GM19025 (cell line): Measurements from ENCODE around the gene EHBP1.

ENCODE experiments used
- ATAC-seq: cut with Tn5 transposase; IDR thresholded peaks from one replicate; pipeline ENCODE4 v1.9.1; 2021; ENCODE audit warnings: mild to moderate bottlenecking, low read depth, moderate library complexity; ENCODE audit not compliant: unreplicated experiment

EHBP1 gene

GRCh38 chr2:63044362-63045327 lies 339.1 kb downstream of the EHBP1 start:
- ATAC-seq = no peak

- ATAC-seq = no peak
These were observed 341.0 kb downstream of the EHBP1 start for GRCh38 chr2:63046552-63046951.

GRCh38 chr2:63046961-63047320 lies 341.4 kb downstream of the EHBP1 start:
- ATAC-seq = no peak

- no peak for ATAC-seq
These were observed 342.1 kb downstream of the EHBP1 start for GRCh38 chr2:63047321-63048279.

- no peak for ATAC-seq
These were observed 343.1 kb downstream of the EHBP1 start for GRCh38 chr2:63048367-63049171.

- ATAC-seq = no peak
These were observed 343.9 kb downstream of the EHBP1 start for GRCh38 chr2:63049211-63049969.

- peak; percentile 26 for ATAC-seq
These were observed 344.4 kb downstream of the EHBP1 start for GRCh38 chr2:63049970-63050333.

GRCh38 chr2:63050334-63051041 lies 345.0 kb downstream of the EHBP1 start, which contains the start of gene OTX1:
OTX1 (plus strand) TSS chr2:63050830; CDS start chr2:63052991, 2,161 bp downstream.
- ATAC-seq = peak; percentile 83

GRCh38 chr2:63051042-63051794 lies 345.7 kb downstream of the EHBP1 start:
- no peak for ATAC-seq

GRCh38 chr2:63051795-63052333 lies 346.4 kb downstream of the EHBP1 start:
- ATAC-seq = no peak

- ATAC-seq = no peak
These were observed 347.0 kb downstream of the EHBP1 start for GRCh38 chr2:63052411-63053080.

- ATAC-seq = no peak
These were observed 347.8 kb downstream of the EHBP1 start for GRCh38 chr2:63053081-63053888.

GRCh38 chr2:63053889-63054602 lies 348.5 kb downstream of the EHBP1 start:
- ATAC-seq = no peak

- no peak for ATAC-seq
These were observed 349.3 kb downstream of the EHBP1 start for GRCh38 chr2:63054841-63055225.

- ATAC-seq = no peak
These were observed 350.0 kb downstream of the EHBP1 start for GRCh38 chr2:63055226-63056106.
